HFFc6 (cell line): ENCODE results near the gene KDM6B. TPM values are rescaled to one million over a fixed set of nuclear protein-coding genes. Genes with fewer than 3 reads are reported as not detected.

ENCODE experiments used
- DNase-seq: peaks from one replicate; pipeline ENCODE4 v3.0.0-alpha.2; 2018
- H3K27ac Mint-ChIP-seq: 2 replicates; pipeline ENCODE4 v1.8.0; 2020; ENCODE audit warnings: mild to moderate bottlenecking, mixed read lengths
- H3K27me3 Mint-ChIP-seq: 2 replicates; pipeline ENCODE4 v1.8.0; 2021; ENCODE audit warnings: mild to moderate bottlenecking, moderate library complexity, mixed read lengths; ENCODE audit not compliant: insufficient read depth
- H3K36me3 Mint-ChIP-seq: 2 replicates; pipeline ENCODE4 v1.8.0; 2021; ENCODE audit warnings: low read depth, mixed read lengths
- H3K4me1 Mint-ChIP-seq: 2 replicates; pipeline ENCODE4 v1.8.0; 2020; ENCODE audit warnings: low read depth, mixed read lengths
- H3K4me3 Mint-ChIP-seq: 2 replicates; pipeline ENCODE4 v1.8.0; 2020; ENCODE audit warnings: mild to moderate bottlenecking, moderate library complexity, mixed read lengths
- H3K9me3 Mint-ChIP-seq: 2 replicates; pipeline ENCODE4 v1.8.0; 2020; ENCODE audit warnings: mild to moderate bottlenecking, mixed read lengths
- total RNA-seq, 6 experiments: library from RNA; stranded (reverse); fragmentation: NEBNext Ultra II Directional; extraction: Animal tissue kit (Norgen Biotek cat#: 25700); gene quantifications; 2 replicates in 1 of 6; 3 replicates in 5 of 6; pipeline ENCODE4 v1.2.3, GENCODE V29; 2021
- TF ChIP-seq, protein P1 (sequence below): fragments of 200-600 bp; sonication (generic); IDR thresholded peaks from 2 replicates; pipeline ENCODE4 v1.5.0; 2021; ENCODE audit warnings: antibody characterized with exemption, mild to moderate bottlenecking

The KDM6B gene
- total RNA-seq, 6 experiments from 2014 or later = 10.4 to 15.2 (median 11.6) TPM

DNA sequence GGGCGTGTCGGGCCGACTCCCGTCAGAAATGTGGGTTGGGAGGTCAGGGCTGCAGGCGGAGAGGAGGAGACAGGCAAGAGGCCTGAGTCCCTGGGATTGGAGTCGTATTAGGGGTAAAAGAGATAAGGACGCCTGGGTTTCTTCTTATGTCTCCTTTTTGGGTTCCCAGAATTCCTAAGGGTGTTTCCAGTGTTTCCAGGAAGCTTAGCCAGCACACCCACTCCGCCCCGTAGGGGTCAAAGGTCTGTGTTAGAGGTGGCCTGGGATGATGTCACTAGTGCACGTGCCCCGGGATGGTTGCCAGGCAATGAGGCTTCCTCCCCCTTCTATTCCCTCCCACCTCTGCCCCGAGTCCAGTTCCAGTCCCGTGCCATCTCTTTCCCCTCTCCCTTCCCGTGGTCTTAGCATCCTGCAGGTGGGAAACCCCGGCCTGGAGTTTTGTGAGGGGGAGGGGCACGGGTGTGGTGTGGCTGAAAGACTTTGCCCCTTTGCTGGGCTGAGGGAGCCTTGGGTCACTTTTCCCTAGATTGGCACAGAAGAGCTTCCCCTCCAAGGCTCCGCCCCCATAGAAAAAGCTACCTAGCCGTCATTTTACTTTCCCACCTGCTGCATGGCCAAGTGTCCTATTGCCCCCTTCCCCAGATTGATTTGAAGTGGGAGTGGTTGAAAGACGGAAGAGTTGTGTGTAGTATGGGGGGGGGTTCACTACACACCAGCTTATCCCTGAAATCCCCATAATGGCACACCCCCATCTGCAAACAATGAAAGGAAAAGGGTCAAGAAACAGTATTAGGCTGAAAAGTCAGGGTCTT lies 2.8 kb downstream of the KDM6B start:
- TF ChIP-seq, protein P1, sequence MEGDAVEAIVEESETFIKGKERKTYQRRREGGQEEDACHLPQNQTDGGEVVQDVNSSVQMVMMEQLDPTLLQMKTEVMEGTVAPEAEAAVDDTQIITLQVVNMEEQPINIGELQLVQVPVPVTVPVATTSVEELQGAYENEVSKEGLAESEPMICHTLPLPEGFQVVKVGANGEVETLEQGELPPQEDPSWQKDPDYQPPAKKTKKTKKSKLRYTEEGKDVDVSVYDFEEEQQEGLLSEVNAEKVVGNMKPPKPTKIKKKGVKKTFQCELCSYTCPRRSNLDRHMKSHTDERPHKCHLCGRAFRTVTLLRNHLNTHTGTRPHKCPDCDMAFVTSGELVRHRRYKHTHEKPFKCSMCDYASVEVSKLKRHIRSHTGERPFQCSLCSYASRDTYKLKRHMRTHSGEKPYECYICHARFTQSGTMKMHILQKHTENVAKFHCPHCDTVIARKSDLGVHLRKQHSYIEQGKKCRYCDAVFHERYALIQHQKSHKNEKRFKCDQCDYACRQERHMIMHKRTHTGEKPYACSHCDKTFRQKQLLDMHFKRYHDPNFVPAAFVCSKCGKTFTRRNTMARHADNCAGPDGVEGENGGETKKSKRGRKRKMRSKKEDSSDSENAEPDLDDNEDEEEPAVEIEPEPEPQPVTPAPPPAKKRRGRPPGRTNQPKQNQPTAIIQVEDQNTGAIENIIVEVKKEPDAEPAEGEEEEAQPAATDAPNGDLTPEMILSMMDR = no peak
- peak; percentile 89 for DNase-seq
- H3K4me1 Mint-ChIP-seq = peaks cover 69% of the 10 kb centered on the region
- peak overlapping the region; percentile 100 for H3K27ac Mint-ChIP-seq
- peaks cover 11% of the 10 kb centered on the region for H3K27me3 Mint-ChIP-seq
- peaks cover 8% of the 10 kb centered on the region; the same call in 1 of the 2 replicates for H3K36me3 Mint-ChIP-seq
- H3K4me3 Mint-ChIP-seq = peak overlapping the region; percentile 99
- no peaks in the 10 kb centered on the region for H3K9me3 Mint-ChIP-seq

GRCh38 chr17:7837408-7838088 lies 3.5 kb downstream of the KDM6B start:
- Mint-ChIP-seq H3K27me3 (peaks cover 12% of the 10 kb centered on the region), H3K4me1 (peaks cover 69% of the 10 kb centered on the region), H3K9me3 (no peaks in the 10 kb centered on the region), H3K4me3 (peak overlapping the region; percentile 99), H3K27ac (peak overlapping the region; percentile 100), H3K36me3 (peaks cover 8% of the 10 kb centered on the region; the same call in 1 of the 2 replicates)
- TF ChIP-seq, protein P1 = no peak
- DNase-seq = no peak

- Mint-ChIP-seq H3K36me3 (peaks cover 8% of the 10 kb centered on the region; the same call in 1 of the 2 replicates), H3K4me1 (peaks cover 65% of the 10 kb centered on the region), H3K27me3 (peaks cover 12% of the 10 kb centered on the region), H3K9me3 (no peaks in the 10 kb centered on the region), H3K4me3 (peak overlapping the region; percentile 99), H3K27ac (peak overlapping the region; percentile 100)
- DNase-seq = peak; percentile 23
- TF ChIP-seq, protein P1 = no peak
Measured at GRCh38 chr17:7838090-7839075, 4.4 kb downstream of the KDM6B start.

DNA sequence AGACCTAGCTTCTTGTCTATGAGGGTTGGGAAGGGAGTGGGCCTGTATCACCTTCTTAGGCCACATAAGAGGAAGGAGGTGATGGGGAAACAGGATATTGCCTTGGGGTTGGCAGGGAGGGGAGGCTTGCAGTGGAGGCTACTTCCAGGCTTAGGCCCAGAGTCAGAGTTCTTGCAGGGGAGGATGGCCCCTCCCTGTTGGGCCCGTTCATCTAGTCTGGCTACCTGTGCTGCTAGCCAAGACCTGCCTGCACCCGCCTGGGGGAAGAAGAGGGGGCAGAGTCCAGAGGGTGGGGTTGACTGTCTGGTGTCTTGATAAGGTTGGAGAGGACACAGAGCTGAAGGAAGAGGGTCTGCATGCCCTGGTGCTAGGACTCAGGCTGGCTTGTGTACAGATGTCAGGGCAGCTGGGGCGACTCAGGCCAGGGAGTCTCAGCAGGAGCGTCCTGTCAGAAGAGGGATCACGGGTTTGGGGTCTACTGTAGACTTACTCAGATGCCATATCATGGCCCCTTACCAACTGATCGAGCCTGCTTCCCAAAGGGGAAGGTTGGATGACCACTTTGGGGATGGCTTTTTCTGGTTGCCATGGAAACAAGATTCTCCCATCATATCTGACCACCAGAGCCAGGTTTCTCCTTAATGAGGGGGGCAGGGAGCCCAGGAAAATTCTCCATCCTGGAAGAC lies 5.3 kb downstream of the KDM6B start:
- Mint-ChIP-seq H3K4me1 (peaks cover 61% of the 10 kb centered on the region), H3K36me3 (peaks cover 8% of the 10 kb centered on the region; the same call in 1 of the 2 replicates), H3K27me3 (peaks cover 18% of the 10 kb centered on the region), H3K9me3 (no peaks in the 10 kb centered on the region), H3K27ac (peak overlapping the region; percentile 54), H3K4me3 (no peak overlapping the region)
- no peak for DNase-seq
- TF ChIP-seq, protein P1 = no peak
